Measurements from ENCODE around the gene GPR21.

DNA sequence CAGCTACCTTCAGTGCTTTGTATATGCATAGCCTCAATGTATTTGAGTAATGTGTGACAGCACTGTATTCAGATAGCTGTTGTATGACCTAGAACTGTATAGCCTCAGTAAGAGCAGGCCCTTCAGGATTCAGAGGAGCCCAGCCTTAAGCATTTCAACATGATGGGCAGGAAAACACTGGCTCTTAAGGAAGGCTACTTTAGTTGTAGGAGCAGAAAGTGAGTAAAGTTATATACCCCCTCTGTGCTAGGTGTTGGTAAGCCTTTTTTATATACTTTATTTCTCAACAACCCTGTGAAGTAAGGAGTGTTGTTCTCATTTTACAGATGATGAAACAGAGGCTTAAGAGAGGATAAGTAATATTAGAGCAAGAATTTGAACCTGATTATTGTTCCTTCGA is 1.5 kb upstream of the GPR21 start:
- TF ChIP-seq, protein P1, sequence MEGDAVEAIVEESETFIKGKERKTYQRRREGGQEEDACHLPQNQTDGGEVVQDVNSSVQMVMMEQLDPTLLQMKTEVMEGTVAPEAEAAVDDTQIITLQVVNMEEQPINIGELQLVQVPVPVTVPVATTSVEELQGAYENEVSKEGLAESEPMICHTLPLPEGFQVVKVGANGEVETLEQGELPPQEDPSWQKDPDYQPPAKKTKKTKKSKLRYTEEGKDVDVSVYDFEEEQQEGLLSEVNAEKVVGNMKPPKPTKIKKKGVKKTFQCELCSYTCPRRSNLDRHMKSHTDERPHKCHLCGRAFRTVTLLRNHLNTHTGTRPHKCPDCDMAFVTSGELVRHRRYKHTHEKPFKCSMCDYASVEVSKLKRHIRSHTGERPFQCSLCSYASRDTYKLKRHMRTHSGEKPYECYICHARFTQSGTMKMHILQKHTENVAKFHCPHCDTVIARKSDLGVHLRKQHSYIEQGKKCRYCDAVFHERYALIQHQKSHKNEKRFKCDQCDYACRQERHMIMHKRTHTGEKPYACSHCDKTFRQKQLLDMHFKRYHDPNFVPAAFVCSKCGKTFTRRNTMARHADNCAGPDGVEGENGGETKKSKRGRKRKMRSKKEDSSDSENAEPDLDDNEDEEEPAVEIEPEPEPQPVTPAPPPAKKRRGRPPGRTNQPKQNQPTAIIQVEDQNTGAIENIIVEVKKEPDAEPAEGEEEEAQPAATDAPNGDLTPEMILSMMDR (IDR thresholded peaks at IDR 0.05), result no peak
- no peak for TF ChIP-seq POLR2A (IDR thresholded peaks at IDR 0.05)
